Breast epithelium (tissue), 3 donors: ENCODE data around the gene PI16.

ENCODE experiments used
- CTCF ChIP-seq, 3 donors: fragments of 450-650 bp; IDR thresholded peaks; one replicate each; pipeline ENCODE4 v1.5.1; 2016 to 2017; ENCODE audit warnings: antibody characterized with exemption in 3 of 3, mild to moderate bottlenecking in 3 of 3, moderate library complexity in 3 of 3
- POLR2A ChIP-seq: fragments of 450-650 bp; IDR thresholded peaks from one replicate; pipeline ENCODE4 v1.6.1; 2016; ENCODE audit warnings: antibody characterized with exemption, mild to moderate bottlenecking, moderate library complexity
- POLR2AphosphoS5 ChIP-seq, 3 donors: sonication (generic); formaldehyde crosslinking; IDR thresholded peaks; one replicate each; pipeline ENCODE4 v1.6.1; 2017; ENCODE audit warnings: antibody characterized with exemption in 3 of 3

- TF ChIP-seq POLR2A (no peak), CTCF (IDR thresholded peaks at IDR 0.05) (no peak), POLR2AphosphoS5 (IDR thresholded peaks at IDR 0.05) (no peak)
Observed at GRCh38 chr6:36934901-36935300, 19.6 kb upstream of the PI16 start.
